Measurements from ENCODE around the gene CENPH. TPM values are rescaled to one million over a fixed set of nuclear protein-coding genes. Genes with fewer than 3 reads are reported as not detected.
A peak's percentile ranks its signal among the peaks of the same experiment; 100 is the strongest.

Gene CENPH
- total RNA-seq, 4 donors from 2014 or later, result 1.3 to 12.4 (median 5.3) TPM; not detected in 1

DNA sequence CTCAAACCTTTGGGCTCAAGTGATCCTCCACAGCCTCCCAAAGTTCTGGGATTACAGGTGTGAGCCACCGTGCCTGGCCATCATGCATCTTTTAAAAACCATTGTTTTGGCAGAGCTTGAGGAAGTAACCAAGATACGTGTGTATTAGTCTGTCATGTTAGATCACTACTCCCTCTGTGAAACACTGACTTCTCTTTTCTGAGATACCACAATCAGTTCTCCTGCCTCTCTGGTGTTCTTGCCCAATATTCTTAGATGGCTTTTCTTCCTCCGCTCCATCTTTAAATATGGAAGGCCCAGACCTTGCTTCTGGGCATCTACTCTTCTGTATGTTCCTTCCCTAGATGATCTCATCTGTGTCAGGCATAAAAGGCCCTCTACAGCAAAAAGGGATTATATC lies 36.7 kb upstream of the CENPH start:
- intact Hi-C loops (cut with DNase I; ENCODE audit: low total_unique reads), result no loop called here
- Histone ChIP-seq H3K27me3 (no peaks in the 10 kb centered on the region), H3K27ac (no peak overlapping the region), H3K4me1 (no peaks in the 10 kb centered on the region), H3K9me3 (no peaks in the 10 kb centered on the region), H3K36me3 (no peaks in the 10 kb centered on the region), H3K4me3 (no peak overlapping the region)
- DNase-seq, result no peak
- TF ChIP-seq POLR2A (IDR thresholded peaks at IDR 0.05), result no peak
- TF ChIP-seq CTCF (IDR thresholded peaks at IDR 0.05), result no peak

GRCh38 chr5:69156456-69156855 lies 32.9 kb upstream of the CENPH start:
- no peak for DNase-seq
- Histone ChIP-seq H3K4me3 (no peak overlapping the region), H3K4me1 (no peaks in the 10 kb centered on the region), H3K36me3 (no peaks in the 10 kb centered on the region), H3K27ac (no peak overlapping the region), H3K9me3 (no peaks in the 10 kb centered on the region), H3K27me3 (no peaks in the 10 kb centered on the region)
- no peak for TF ChIP-seq CTCF (IDR thresholded peaks at IDR 0.05)
- TF ChIP-seq POLR2A (IDR thresholded peaks at IDR 0.05), result no peak
- intact Hi-C loops (cut with DNase I; ENCODE audit: low total_unique reads), result no loop called here

DNA sequence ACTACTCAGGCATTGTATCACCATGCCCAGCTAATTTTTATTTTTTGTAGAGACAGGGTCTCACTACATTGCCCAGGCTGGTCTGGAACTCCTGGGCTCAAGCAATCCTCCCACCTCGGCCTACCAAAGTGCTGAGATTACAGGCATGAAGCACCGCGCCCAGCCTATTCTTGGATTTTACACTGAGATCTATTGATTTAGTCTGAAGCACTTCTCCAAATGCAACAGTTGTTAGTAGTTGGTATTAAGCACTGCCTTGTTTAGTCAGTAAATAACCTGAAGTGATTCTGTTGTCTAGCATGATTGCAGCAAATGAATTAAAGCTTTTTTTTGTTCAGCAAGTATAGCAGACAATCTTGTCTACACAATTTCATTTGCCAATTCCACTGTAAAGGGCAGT lies 31.3 kb upstream of the CENPH start:
- Histone ChIP-seq H3K9me3 (no peaks in the 10 kb centered on the region), H3K4me3 (no peak overlapping the region), H3K27ac (no peak overlapping the region), H3K36me3 (no peaks in the 10 kb centered on the region), H3K4me1 (no peaks in the 10 kb centered on the region), H3K27me3 (no peaks in the 10 kb centered on the region)
- no peak for DNase-seq
- intact Hi-C loops (cut with DNase I; ENCODE audit: low total_unique reads), result no loop called here
- no peak for TF ChIP-seq CTCF (IDR thresholded peaks at IDR 0.05)
- no peak for TF ChIP-seq POLR2A (IDR thresholded peaks at IDR 0.05)

GRCh38 chr5:69160651-69161050 lies 28.7 kb upstream of the CENPH start:
- TF ChIP-seq CTCF (IDR thresholded peaks at IDR 0.05) (no peak), POLR2A (IDR thresholded peaks at IDR 0.05) (no peak)
- intact Hi-C loops (cut with DNase I; ENCODE audit: low total_unique reads), result no loop called here

DNA sequence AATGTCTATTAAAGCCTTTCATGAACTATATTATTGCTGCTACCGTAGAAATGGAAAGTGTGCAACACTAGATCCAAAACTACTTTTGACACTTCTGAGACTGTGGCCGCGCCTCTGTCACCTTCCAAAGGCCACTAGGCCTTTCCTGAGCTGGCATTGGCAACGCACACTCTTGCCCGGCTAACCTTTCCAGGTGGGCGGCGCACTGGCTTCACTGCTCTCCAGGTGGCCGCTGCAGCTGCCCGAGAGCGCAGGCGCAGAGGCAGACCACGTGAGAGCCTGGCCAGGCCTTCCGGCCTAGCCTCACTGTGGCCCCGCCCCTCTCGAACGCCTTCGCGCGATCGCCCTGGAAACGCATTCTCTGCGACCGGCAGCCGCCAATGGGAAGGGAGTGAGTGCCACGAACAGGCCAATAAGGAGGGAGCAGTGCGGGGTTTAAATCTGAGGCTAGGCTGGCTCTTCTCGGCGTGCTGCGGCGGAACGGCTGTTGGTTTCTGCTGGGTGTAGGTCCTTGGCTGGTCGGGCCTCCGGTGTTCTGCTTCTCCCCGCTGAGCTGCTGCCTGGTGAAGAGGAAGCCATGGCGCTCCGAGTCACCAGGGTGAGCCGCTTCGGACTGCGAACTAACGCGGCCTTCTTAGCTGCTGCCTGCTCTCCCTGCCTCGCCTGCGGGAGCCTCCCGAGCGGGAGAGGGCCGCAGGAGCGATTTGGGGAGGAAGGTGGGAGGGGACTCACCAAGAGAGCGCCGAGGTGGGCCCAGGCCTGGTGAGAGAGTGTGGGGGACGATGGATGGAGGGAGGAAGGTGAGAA lies 22.5 kb upstream of the CENPH start, which contains the start of gene CCNB1:
CCNB1 (plus strand) TSS at position 465 of the 807 bp plus-strand sequence; CDS start at position 578, 113 bp downstream.
- Histone ChIP-seq H3K4me1 (no peaks in the 10 kb centered on the region), H3K4me3 (peak within 1 kb of the TSS; percentile 41 to 61), H3K36me3 (no peaks in the 10 kb centered on the region), H3K9me3 (no peaks in the 10 kb centered on the region), H3K27me3 (no peaks in the 10 kb centered on the region), H3K27ac (peak within 1 kb of the TSS; percentile 26 to 57)
- peak; percentile 95 to 97 for DNase-seq
- peak in 1 of 2 donors; percentile 27 for TF ChIP-seq POLR2A (IDR thresholded peaks at IDR 0.05)
- peak in 2 of 4 experiments; percentile 8 to 24 for TF ChIP-seq CTCF (IDR thresholded peaks at IDR 0.05)
- intact Hi-C loops (cut with DNase I; ENCODE audit: low total_unique reads), result no loop called here

More at GRCh38 chr5:69160651-69161050, 28.7 kb upstream of the CENPH start:
- no peak for DNase-seq
- no peaks in the 10 kb centered on the region for H3K4me1 ChIP-seq
- no peaks in the 10 kb centered on the region for H3K27me3 ChIP-seq
- no peak overlapping the region for H3K27ac ChIP-seq
- H3K36me3 ChIP-seq, result no peaks in the 10 kb centered on the region
- H3K9me3 ChIP-seq, result no peaks in the 10 kb centered on the region
- no peak overlapping the region for H3K4me3 ChIP-seq

All from uterus (tissue), 4 donors.